GM19324 (cell line): Measurements from ENCODE around the gene PLK5.

ENCODE experiments used
- ATAC-seq: cut with Tn5 transposase; IDR thresholded peaks from one replicate; pipeline ENCODE4 v1.9.1; 2021; ENCODE audit warnings: mild to moderate bottlenecking, moderate library complexity; ENCODE audit not compliant: unreplicated experiment, low FRiP score

PLK5 gene

GRCh38 chr19:1574354-1575136 lies 50.7 kb downstream of the PLK5 start:
- no peak for ATAC-seq

- ATAC-seq: no peak
These were observed 51.7 kb downstream of the PLK5 start for GRCh38 chr19:1575323-1576241.

GRCh38 chr19:1576242-1577089 lies 52.6 kb downstream of the PLK5 start:
- no peak for ATAC-seq

- ATAC-seq: no peak
These were observed 53.4 kb downstream of the PLK5 start for GRCh38 chr19:1577090-1577928.

GRCh38 chr19:1577929-1578618 lies 54.2 kb downstream of the PLK5 start:
- no peak for ATAC-seq

GRCh38 chr19:1579222-1579621 lies 55.3 kb downstream of the PLK5 start:
- ATAC-seq: no peak

GRCh38 chr19:1580382-1580781 lies 56.5 kb downstream of the PLK5 start:
- no peak for ATAC-seq

- no peak for ATAC-seq
These were observed 57.1 kb downstream of the PLK5 start for GRCh38 chr19:1580957-1581356.

GRCh38 chr19:1582201-1582600 lies 58.3 kb downstream of the PLK5 start:
- ATAC-seq: no peak

- ATAC-seq: no peak
These were observed 60.8 kb downstream of the PLK5 start for GRCh38 chr19:1584500-1585242.

GRCh38 chr19:1585243-1585580 lies 61.3 kb downstream of the PLK5 start:
- ATAC-seq: no peak
